Osteocyte (in vitro differentiated cells): Measurements from ENCODE around the gene RABGAP1L. TPM values are rescaled to one million over a fixed set of nuclear protein-coding genes. Genes with fewer than 3 reads are reported as not detected.

ENCODE experiments used
- DNase-seq: peaks from one replicate; pipeline ENCODE4 v3.0.0; 2021; ENCODE audit warnings: mixed read lengths; ENCODE audit not compliant: unreplicated experiment; ENCODE audit errors: extremely low spot score
- H3K27ac Mint-ChIP-seq: one replicate; pipeline ENCODE4 v1.8.0; 2021; ENCODE audit warnings: mild to moderate bottlenecking, mixed read lengths; ENCODE audit not compliant: unreplicated experiment
- H3K27me3 Mint-ChIP-seq: one replicate; pipeline ENCODE4 v1.8.0; 2021; ENCODE audit warnings: mixed read lengths; ENCODE audit not compliant: unreplicated experiment
- H3K36me3 Mint-ChIP-seq: one replicate; pipeline ENCODE4 v1.8.0; 2021; ENCODE audit warnings: mixed read lengths; ENCODE audit not compliant: unreplicated experiment
- H3K4me1 Mint-ChIP-seq: one replicate; pipeline ENCODE4 v1.8.0; 2021; ENCODE audit warnings: mixed read lengths; ENCODE audit not compliant: unreplicated experiment
- H3K4me3 Mint-ChIP-seq: one replicate; pipeline ENCODE4 v1.8.0; 2021; ENCODE audit warnings: mild to moderate bottlenecking, moderate library complexity, mixed read lengths; ENCODE audit not compliant: unreplicated experiment
- H3K9me3 Mint-ChIP-seq: one replicate; pipeline ENCODE4 v1.8.0; 2021; ENCODE audit warnings: mixed read lengths; ENCODE audit not compliant: unreplicated experiment
- total RNA-seq: library from RNA; stranded (reverse); gene quantifications from 2 replicates; pipeline ENCODE4 v1.2.1, GENCODE V29; 2021
- TF ChIP-seq, protein P1 (sequence below): fragments of 200-600 bp; sonication (generic); IDR thresholded peaks from 2 replicates; pipeline ENCODE4 v1.5.0; 2021; ENCODE audit warnings: antibody characterized with exemption, mild to moderate bottlenecking, moderate library complexity

RABGAP1L gene
- total RNA-seq, 1 donor from 2014 or later, result 29.3 TPM

DNA sequence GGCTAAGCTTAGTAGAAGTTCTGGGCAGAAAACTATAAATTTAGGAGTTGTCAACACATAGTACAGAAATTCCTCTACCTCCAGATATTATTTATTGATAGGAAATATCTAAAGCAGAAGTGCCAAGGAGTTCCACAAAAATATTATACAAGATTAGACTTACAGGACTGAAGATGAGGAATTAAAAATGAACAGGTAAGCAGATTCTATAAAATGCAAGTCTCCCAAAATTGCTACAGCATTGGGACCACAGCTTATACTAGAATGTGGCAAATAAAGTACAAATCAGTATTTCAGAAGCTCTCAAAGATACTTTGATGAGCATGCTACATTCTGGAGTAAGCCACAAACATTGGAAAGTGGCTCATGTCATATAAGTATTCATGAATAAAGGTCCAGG lies 790.3 kb downstream of the RABGAP1L start:
- H3K36me3 Mint-ChIP-seq, result no peaks in the 10 kb centered on the region
- no peak for DNase-seq
- peaks cover 15% of the 10 kb centered on the region for H3K4me1 Mint-ChIP-seq
- TF ChIP-seq, protein P1, sequence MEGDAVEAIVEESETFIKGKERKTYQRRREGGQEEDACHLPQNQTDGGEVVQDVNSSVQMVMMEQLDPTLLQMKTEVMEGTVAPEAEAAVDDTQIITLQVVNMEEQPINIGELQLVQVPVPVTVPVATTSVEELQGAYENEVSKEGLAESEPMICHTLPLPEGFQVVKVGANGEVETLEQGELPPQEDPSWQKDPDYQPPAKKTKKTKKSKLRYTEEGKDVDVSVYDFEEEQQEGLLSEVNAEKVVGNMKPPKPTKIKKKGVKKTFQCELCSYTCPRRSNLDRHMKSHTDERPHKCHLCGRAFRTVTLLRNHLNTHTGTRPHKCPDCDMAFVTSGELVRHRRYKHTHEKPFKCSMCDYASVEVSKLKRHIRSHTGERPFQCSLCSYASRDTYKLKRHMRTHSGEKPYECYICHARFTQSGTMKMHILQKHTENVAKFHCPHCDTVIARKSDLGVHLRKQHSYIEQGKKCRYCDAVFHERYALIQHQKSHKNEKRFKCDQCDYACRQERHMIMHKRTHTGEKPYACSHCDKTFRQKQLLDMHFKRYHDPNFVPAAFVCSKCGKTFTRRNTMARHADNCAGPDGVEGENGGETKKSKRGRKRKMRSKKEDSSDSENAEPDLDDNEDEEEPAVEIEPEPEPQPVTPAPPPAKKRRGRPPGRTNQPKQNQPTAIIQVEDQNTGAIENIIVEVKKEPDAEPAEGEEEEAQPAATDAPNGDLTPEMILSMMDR, result no peak
- H3K9me3 Mint-ChIP-seq, result no peaks in the 10 kb centered on the region
- H3K27me3 Mint-ChIP-seq, result no peaks in the 10 kb centered on the region
- no peak overlapping the region for H3K27ac Mint-ChIP-seq
- H3K4me3 Mint-ChIP-seq, result no peak overlapping the region

DNA sequence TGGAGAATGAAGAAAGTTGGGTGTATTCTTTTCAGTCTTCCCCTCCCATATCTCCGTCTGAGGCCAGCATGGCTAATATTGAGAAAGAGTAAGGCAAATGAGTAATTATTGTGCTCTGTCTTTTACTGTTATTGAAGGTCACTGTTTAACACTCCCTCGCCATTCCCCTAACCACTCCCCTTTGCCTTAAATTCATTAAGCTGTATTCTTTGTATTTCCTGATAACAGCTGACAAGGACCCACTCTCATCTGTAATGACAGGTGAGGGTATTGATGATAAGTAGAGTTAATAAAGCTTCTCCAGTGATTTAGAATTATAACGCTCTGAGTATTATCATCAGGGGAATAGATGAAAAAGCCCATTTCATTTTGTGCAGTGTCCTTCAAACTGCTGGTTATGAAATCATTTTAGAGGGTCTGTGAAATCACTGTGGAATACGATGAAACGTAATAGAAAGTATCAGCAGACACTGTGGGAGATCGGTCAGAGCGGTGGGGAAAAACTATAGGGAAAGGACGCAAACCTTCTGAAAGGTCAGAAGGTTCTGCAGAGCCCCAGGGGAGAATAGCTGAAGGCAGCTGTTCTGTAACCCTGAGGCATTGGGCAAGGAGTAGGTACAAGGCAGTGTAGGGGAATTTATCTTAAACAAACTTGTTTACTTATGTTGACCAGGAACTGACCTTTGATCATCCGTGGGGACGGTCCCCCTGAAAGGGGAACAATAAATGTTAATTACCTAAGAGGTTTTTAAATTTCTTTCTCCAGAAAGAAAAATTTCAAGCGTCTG lies 794.2 kb downstream of the RABGAP1L start:
- Mint-ChIP-seq H3K9me3 (no peaks in the 10 kb centered on the region), H3K36me3 (no peaks in the 10 kb centered on the region), H3K4me1 (peaks cover 21% of the 10 kb centered on the region), H3K4me3 (no peak overlapping the region), H3K27ac (peak overlapping the region; percentile 66), H3K27me3 (no peaks in the 10 kb centered on the region)
- no peak for DNase-seq
- TF ChIP-seq, protein P1, result no peak

- Mint-ChIP-seq H3K36me3 (peaks cover 2% of the 10 kb centered on the region), H3K4me1 (peaks cover 21% of the 10 kb centered on the region), H3K27ac (peak overlapping the region; percentile 66), H3K27me3 (no peaks in the 10 kb centered on the region), H3K4me3 (no peak overlapping the region), H3K9me3 (no peaks in the 10 kb centered on the region)
- no peak for DNase-seq
- TF ChIP-seq, protein P1, result no peak
Measured at GRCh38 chr1:174954073-174954460, 794.7 kb downstream of the RABGAP1L start.

DNA sequence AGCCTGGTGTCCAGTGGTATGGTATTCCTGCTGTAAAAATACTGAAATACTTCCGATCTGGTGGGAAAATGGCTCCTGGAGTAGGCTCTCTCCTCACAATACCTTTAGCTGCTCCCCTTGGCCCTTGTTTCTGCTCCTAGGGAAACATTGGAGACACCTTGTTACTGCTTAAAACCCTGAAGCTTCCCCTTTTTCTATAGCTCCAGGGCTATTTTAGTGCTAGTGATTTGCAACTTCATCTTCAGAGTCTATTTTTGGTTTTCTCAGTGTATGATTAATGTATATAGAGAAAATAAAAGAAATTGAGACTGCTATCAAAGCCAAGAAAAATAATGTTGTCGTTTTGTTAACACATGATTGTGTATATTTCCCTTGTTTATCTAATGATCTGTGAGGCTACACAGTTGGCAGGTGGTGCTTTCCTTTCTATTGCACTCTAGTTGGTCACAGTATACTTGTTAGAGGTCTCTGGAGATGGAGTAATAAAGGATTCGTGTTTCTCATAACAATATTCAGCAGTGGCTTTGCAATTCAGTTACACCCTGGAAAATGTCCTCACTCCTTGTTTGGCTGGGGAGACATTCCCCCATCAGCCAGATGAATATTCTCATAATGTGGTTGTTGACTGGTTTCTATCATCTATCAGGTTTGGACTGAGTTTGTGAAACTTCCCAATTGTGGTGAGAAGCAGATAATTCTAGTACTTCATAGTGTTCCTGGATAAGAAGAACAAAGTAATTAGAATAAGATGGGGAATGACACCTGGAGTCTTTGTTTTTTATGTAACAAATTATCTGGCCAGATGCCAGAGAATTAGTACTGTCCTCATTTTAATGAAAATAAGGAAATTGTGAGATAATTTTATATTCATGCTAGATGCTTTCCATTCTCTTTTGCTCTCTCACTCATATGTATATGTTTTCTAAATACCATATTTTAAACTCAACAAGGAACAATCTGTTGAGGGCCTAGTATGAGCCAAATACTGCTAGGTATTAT lies 795.6 kb downstream of the RABGAP1L start:
- Mint-ChIP-seq H3K27me3 (no peaks in the 10 kb centered on the region), H3K4me3 (no peak overlapping the region), H3K27ac (peak overlapping the region; percentile 66), H3K36me3 (peaks cover 2% of the 10 kb centered on the region), H3K9me3 (no peaks in the 10 kb centered on the region), H3K4me1 (peaks cover 21% of the 10 kb centered on the region)
- TF ChIP-seq, protein P1, result no peak
- DNase-seq, result no peak

GRCh38 chr1:174956086-174956485 lies 796.8 kb downstream of the RABGAP1L start:
- H3K4me1 Mint-ChIP-seq, result peaks cover 21% of the 10 kb centered on the region
- no peak overlapping the region for H3K4me3 Mint-ChIP-seq
- DNase-seq, result no peak
- H3K27ac Mint-ChIP-seq, result no peak overlapping the region
- no peaks in the 10 kb centered on the region for H3K27me3 Mint-ChIP-seq
- H3K9me3 Mint-ChIP-seq, result no peaks in the 10 kb centered on the region
- H3K36me3 Mint-ChIP-seq, result peaks cover 2% of the 10 kb centered on the region
- TF ChIP-seq, protein P1, result no peak
